ENCODE measurements around the gene SEPTIN3.

The SEPTIN3 gene

DNA sequence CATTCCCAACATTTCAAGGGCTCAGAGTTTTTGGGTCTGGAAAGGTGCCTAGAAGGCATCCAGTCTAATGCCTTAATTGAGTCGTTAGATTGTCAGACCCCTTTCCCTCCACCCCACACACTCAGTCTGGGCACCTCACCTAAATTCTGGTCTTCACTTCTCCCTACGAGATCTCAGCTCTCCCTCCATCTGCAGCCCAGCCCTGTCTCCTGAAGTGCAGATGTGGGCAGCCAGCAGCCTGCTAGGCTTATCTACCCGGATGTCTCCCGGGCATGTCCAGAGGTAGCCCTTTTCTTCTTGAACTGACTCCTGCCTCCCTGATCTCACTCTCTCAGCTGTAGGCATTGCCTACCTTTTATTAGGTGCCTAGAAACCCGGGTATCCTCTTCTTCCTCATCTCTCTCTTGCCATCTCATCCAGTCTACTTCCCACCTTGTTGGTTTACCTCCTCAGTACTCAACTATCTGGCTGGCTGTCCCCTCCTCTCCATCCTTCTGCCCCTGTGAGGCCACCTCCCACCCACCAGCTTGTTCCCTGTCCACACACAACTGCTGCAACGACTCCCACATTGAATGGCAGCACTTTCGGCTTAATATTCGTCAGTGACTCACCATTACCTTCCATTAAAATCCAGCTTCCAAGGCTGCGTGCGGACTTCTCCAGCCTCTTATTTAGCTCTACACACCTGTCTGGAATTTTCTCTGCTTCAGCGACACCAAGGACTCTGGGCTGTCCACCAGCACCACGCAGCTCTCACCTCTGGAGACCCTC lies 6.2 kb downstream of the SEPTIN3 start:
- no peak overlapping the region; the same call in 1 of the 2 replicates for H3K4me3 ChIP-seq
- in situ Hi-C loops (cut with MboI; ENCODE audit: low sequenced_read_pairs) = no loop called here
- H3K9me3 ChIP-seq = no peaks in the 10 kb centered on the region
- H3K27me3 ChIP-seq (ENCODE audit: low read depth) = peaks cover 36% of the 10 kb centered on the region
- peaks cover 4% of the 10 kb centered on the region for H3K4me1 ChIP-seq
- no peak for DNase-seq (ENCODE audit: low spot score in 2 of 2)
- H3K36me3 ChIP-seq (replicated peaks) = no peaks in the 10 kb centered on the region

DNA sequence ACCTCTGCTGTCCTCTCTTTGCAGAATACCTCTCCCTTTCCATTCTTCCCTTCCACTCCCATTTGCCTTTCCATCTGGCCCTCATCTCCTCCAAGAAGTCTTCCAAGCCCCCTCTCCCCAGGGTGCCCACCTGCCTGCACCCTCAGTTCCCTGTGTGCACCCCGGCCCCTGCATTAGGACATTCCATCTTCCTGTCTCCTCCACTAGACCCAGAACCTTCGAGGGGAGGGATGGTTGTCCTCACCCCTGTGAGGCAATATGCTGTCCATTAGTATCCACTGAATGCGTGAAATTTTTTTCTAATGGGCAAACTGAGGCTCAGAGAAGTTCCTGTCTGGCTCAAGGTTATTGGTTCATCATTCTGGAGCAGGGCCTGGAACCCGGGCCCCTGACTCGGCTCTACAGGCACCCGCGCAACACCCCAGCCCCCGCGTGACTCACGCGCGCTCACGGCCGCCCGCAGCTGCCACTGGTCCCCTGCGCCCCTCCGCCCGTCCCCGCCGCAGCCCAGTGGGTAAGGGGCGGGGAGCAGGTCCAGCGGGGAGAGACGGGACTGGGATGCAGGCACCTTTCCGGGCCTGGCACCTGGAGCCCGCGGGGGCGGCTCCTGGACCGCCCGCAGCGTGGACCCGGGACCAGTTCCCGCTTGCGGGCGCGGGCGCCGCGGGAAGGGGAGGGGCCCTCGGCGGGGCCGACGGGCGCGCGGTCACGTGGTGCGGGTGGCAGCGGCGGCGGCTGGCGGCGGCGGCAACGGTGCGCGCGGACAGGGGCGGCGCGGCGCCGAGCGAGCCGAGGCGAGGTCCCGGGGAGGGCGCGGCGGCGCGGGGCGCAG lies 7.0 kb downstream of the SEPTIN3 start:
- peak in 1 of 2 experiments; percentile 69 for DNase-seq (ENCODE audit: low spot score in 2 of 2)

DNA sequence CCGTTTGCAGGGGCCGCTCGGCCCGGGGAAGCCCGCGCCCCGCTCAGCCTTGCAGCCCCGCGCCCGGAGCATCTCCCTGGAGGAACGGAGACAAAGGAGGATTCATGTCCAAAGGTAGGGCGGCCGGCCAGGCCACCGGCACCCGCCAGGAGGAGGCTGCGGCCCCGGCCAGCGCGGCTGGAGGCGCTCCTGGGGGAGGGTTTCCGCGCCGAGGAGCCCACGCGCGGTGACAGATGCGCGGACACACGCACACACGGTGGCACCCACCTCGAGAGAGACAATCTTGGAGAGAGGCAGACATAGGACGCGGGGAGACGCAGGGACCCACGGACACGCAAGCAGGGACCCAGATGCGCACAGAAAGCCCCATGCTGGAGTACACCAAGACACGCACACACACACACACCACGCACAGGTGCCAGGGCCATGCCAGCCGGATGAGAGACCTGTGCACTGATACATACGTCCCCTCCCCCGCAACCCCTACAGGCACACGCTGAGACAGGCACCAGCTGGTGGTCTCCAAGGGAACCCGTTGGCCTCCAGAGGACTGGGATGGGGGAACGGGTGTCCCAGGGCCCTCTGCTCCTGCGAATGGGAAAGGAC lies 7.8 kb downstream of the SEPTIN3 start:
- H3K4me3 ChIP-seq = peak overlapping the region; percentile 30
- H3K36me3 ChIP-seq (replicated peaks) = no peaks in the 10 kb centered on the region
- H3K9me3 ChIP-seq = no peaks in the 10 kb centered on the region
- H3K4me1 ChIP-seq = peaks cover 4% of the 10 kb centered on the region
- DNase-seq (ENCODE audit: low spot score in 2 of 2) = peak in 1 of 2 experiments; percentile 40
- H3K27me3 ChIP-seq (ENCODE audit: low read depth) = peaks cover 30% of the 10 kb centered on the region
- in situ Hi-C loops (cut with MboI; ENCODE audit: low sequenced_read_pairs) = no loop called here

More for the DNA sequence above, 7.0 kb downstream of the SEPTIN3 start:
- Histone ChIP-seq H3K27me3 (ENCODE audit: low read depth) (peaks cover 35% of the 10 kb centered on the region), H3K9me3 (no peaks in the 10 kb centered on the region), H3K4me1 (peaks cover 4% of the 10 kb centered on the region), H3K36me3 (replicated peaks) (no peaks in the 10 kb centered on the region), H3K4me3 (peak overlapping the region; percentile 34)
- in situ Hi-C loops (cut with MboI; ENCODE audit: low sequenced_read_pairs) = no loop called here

DNA sequence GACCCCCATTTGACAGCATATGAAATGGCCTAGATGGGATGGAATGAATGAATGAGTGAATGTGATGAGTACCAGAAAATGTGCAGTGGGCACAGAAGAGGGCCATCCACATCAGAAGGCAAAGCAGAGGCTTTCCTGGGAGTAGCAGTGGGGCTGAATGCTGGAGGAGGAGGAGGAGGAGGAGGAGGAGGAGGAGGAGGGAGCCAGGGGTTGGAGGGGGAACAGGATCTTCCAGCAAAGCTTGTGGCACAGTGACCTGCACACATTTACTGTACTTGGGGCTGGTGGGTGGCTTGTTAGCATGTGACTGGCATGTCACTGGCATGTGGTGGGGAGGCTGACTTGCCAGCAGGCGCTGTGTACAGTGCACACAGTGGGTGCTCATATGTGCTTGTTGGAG lies 9.5 kb downstream of the SEPTIN3 start:
- H3K36me3 ChIP-seq (replicated peaks) = no peaks in the 10 kb centered on the region
- H3K4me3 ChIP-seq = no peak overlapping the region
- H3K27me3 ChIP-seq (ENCODE audit: low read depth) = peaks cover 28% of the 10 kb centered on the region
- peaks cover 4% of the 10 kb centered on the region for H3K4me1 ChIP-seq
- DNase-seq (ENCODE audit: low spot score in 2 of 2) = no peak
- in situ Hi-C loops (cut with MboI; ENCODE audit: low sequenced_read_pairs) = no loop called here
- H3K9me3 ChIP-seq = no peaks in the 10 kb centered on the region

DNA sequence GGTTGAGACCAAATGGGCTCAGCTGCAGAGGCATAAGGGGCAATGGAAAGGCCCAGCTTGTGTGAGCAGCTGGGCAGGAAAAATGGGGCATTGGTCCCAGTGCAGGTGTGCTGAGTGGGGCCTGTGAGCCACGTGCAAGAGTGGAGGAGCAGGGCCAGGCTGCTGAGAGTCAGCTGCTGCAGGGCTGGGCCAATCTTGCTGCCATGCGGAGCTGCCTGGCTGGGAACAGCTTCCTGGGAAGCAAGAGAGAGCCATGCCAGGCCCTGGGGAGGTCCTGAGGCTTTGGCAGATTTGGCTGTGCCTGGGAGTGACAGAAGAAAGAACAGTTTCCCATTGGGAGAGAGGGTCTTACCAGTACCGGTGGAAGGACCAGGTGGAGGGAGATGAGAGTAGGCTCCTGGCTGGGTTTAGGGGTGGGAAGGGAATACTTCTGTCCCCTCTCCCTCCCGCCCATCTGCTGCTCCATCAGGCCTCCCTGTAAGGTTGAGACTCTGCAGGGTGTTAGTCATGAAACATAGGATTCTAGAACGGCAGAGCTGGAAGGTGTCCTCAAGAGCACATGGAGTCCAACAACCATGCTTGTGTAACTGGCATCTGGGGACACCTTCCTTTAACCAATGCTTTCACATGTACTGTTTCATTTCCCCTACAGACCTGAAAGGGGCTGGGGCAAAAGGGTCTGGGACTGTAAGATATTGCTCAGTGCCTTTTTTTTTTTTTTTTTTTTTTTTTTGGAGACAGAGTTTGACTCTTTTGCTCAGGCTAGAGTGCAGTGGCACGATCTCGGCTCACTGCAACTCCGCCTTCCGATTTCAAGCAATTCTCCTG lies 10.4 kb downstream of the SEPTIN3 start:
- H3K36me3 ChIP-seq (replicated peaks) = no peaks in the 10 kb centered on the region
- DNase-seq (ENCODE audit: low spot score in 2 of 2) = no peak
- in situ Hi-C loops (cut with MboI; ENCODE audit: low sequenced_read_pairs) = no loop called here
- no peak overlapping the region for H3K4me3 ChIP-seq
- H3K27me3 ChIP-seq (ENCODE audit: low read depth) = peaks cover 24% of the 10 kb centered on the region
- H3K9me3 ChIP-seq = no peaks in the 10 kb centered on the region
- peaks cover 4% of the 10 kb centered on the region for H3K4me1 ChIP-seq

DNA sequence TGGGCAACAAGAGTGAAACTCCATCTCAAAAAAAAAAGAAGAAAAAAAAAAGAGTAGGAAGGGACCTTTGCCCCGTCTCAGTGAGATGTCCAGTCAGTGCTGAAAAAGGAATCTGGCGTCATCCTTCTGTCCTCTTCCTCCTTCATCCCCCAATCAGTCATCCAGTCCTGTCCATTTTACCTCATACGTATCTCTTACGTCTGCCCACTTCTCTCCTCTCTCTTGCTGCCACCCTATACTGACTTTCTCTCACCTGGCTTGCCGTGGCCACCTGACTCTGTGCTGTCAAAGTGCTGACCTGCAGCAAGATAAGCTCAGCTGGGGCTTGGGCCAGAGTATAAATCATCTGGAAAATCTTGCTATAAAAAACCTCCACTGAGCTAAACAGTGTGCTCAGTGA lies 13.6 kb downstream of the SEPTIN3 start:
- Histone ChIP-seq H3K27me3 (ENCODE audit: low read depth) (no peaks in the 10 kb centered on the region), H3K36me3 (replicated peaks) (no peaks in the 10 kb centered on the region), H3K9me3 (no peaks in the 10 kb centered on the region), H3K4me3 (no peak overlapping the region), H3K4me1 (no peaks in the 10 kb centered on the region)
- no peak for DNase-seq (ENCODE audit: low spot score in 2 of 2)
- in situ Hi-C loops (cut with MboI; ENCODE audit: low sequenced_read_pairs) = no loop called here

DNA sequence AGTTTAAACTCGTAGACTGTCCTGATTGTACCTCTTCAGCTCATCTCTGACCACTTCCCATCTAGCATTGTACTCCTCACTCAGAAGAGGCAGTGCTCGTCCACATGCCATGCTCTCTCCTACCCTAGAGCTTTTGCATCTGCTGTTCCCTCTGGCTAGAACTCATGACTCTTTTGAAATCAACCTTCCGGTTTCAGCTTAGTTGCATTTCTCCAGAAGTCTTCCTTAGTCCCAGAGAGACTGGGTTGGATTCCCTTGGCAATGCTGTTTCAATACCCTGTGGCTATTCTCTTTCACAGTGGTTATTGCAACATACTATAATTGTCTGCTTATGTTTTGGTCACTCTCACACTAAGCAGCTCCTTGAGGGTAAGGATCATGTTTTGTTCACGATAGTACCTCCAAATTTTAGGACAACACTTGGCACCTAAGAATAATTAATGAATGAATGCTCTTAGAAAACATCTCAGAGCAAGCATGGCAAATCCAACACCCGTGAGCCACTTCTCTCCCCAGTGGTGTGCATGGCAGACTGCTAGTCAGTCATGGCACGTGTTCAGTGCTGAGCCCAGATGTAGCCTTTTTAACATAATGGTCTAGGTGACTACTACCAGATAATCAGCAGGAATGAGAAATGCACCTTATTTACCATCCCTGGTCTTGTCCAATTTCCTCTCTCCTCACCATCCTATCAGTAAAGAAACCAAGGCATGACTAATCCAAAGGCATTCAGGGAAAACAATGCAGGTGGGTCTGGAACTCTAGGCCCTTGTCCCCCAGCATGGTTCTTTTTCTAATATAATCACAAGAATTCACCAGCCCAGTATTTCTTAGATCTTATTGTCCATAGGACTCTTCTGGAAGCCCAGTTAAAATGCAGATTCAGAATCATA lies 14.5 kb downstream of the SEPTIN3 start:
- no peak for DNase-seq (ENCODE audit: low spot score in 2 of 2)
- Histone ChIP-seq H3K27me3 (ENCODE audit: low read depth) (no peaks in the 10 kb centered on the region), H3K36me3 (replicated peaks) (no peaks in the 10 kb centered on the region), H3K4me3 (no peak overlapping the region), H3K4me1 (no peaks in the 10 kb centered on the region), H3K9me3 (no peaks in the 10 kb centered on the region)
- in situ Hi-C loops (cut with MboI; ENCODE audit: low sequenced_read_pairs) = no loop called here

DNA sequence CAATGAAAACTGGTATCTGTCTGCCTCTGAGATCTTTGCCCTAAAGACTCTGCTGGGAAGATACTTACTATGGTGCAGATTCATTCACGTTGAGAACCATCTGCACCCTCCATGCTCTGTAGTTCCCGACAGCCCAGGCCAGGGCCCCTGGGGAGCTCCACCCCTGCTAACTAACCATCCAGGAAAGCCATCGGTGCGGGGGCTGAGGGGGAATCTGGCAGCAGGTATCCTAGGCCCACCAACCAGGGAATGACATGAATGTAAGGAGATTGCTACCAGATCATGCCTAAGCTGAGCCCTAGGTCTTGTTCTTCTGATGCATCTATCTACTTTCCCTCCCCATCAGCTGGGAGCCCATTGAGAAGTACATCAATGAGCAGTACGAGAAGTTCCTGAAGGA lies 18.0 kb downstream of the SEPTIN3 start:
- Histone ChIP-seq H3K36me3 (replicated peaks) (no peaks in the 10 kb centered on the region), H3K9me3 (no peaks in the 10 kb centered on the region), H3K27me3 (ENCODE audit: low read depth) (no peaks in the 10 kb centered on the region), H3K4me3 (no peak overlapping the region), H3K4me1 (no peaks in the 10 kb centered on the region)
- in situ Hi-C loops (cut with MboI; ENCODE audit: low sequenced_read_pairs) = no loop called here
- DNase-seq (ENCODE audit: low spot score in 2 of 2) = no peak

DNA sequence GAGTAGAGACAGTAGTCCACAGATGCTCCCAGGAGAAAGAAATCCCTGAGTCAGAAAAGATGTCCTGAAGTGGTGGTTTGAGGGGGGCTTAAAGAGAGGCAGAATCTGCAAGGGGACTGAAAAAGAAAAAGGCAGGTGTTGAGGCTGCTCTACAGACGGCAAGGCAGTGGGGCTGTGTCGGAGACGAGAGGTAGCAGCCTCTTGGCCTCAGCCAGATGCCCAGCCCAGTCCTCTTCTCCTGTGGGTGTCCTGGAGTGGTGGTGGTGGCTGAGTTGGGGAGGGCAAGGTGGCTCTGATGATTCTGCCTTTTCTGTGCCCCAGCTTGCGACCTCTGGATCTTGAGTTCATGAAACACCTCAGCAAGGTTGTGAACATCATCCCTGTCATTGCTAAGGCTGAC lies 20.0 kb downstream of the SEPTIN3 start:
- in situ Hi-C loops (cut with MboI; ENCODE audit: low sequenced_read_pairs) = no loop called here
- Histone ChIP-seq H3K9me3 (no peaks in the 10 kb centered on the region), H3K4me3 (no peak overlapping the region), H3K36me3 (replicated peaks) (no peaks in the 10 kb centered on the region), H3K27me3 (ENCODE audit: low read depth) (no peaks in the 10 kb centered on the region), H3K4me1 (no peaks in the 10 kb centered on the region)
- DNase-seq (ENCODE audit: low spot score in 2 of 2) = no peak

DNA sequence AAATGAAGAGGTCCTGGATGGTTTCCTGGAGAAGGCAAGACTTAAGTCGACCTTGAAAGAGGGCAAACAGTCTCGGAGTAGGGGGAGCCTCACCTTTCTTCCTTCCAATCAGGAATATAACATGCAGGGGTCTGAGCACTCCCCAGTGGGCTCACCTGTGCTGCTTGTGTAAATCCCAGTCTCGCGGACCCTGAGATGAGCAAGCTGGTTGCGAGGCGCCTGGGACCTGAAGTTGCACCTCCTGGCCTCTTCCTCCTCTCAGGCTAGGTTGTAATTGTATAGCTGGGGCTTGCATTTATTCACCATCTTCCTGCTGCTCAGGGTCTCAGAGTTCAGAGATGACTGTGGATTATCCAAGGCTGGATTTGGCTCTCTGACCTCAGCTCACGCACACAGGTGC lies 21.9 kb downstream of the SEPTIN3 start:
- Histone ChIP-seq H3K27me3 (ENCODE audit: low read depth) (no peaks in the 10 kb centered on the region), H3K4me3 (no peak overlapping the region), H3K4me1 (no peaks in the 10 kb centered on the region), H3K36me3 (replicated peaks) (no peaks in the 10 kb centered on the region), H3K9me3 (no peaks in the 10 kb centered on the region)
- no peak for DNase-seq (ENCODE audit: low spot score in 2 of 2)
- in situ Hi-C loops (cut with MboI; ENCODE audit: low sequenced_read_pairs) = no loop called here

DNA sequence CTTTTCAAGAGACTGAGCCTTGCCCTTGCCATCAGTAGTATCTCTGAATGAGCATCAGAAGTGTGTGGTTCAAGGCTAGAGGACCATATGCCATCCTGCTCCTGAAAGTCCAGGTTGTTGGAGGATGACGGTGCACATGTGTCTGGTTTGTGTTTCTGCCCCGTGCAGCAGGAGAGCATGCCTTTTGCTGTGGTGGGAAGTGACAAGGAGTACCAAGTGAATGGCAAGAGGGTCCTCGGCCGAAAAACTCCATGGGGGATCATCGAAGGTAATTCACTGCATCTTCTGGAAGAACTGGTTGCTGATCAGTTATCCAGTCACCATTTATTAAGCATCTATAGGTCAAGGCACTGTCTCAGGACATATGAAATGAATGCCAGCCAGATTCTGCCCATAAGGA lies 23.3 kb downstream of the SEPTIN3 start:
- H3K4me1 ChIP-seq = no peaks in the 10 kb centered on the region
- no peaks in the 10 kb centered on the region for H3K9me3 ChIP-seq
- H3K27me3 ChIP-seq (ENCODE audit: low read depth) = no peaks in the 10 kb centered on the region
- no peak for DNase-seq (ENCODE audit: low spot score in 2 of 2)
- H3K4me3 ChIP-seq = no peak overlapping the region
- no peaks in the 10 kb centered on the region for H3K36me3 ChIP-seq (replicated peaks)
- in situ Hi-C loops (cut with MboI; ENCODE audit: low sequenced_read_pairs) = no loop called here

DNA sequence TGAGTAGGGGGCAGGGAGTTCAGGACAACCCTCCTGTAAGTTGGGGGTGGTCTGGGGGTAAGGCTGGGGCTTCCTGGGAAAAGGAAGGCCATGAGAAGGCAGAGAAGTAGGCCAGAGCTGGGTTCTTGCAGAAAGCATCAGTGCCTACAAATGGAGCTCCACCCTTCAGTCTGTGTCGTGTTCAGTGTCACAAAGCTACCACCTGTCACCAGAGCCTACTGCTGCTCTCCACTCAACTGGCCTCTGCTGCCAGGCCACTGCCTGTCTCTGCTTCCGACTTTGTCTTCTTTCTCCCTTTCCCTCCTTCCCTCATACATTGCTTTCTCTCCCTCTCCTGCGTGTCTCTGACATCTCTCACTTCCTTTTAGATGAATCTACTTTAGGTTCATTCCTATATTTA lies 26.0 kb downstream of the SEPTIN3 start:
- no peak for DNase-seq (ENCODE audit: low spot score in 2 of 2)
- in situ Hi-C loops (cut with MboI; ENCODE audit: low sequenced_read_pairs) = no loop called here
- H3K36me3 ChIP-seq (replicated peaks) = no peaks in the 10 kb centered on the region
- H3K27me3 ChIP-seq (ENCODE audit: low read depth) = no peaks in the 10 kb centered on the region
- no peaks in the 10 kb centered on the region for H3K9me3 ChIP-seq
- no peak overlapping the region for H3K4me3 ChIP-seq
- H3K4me1 ChIP-seq = no peaks in the 10 kb centered on the region

DNA sequence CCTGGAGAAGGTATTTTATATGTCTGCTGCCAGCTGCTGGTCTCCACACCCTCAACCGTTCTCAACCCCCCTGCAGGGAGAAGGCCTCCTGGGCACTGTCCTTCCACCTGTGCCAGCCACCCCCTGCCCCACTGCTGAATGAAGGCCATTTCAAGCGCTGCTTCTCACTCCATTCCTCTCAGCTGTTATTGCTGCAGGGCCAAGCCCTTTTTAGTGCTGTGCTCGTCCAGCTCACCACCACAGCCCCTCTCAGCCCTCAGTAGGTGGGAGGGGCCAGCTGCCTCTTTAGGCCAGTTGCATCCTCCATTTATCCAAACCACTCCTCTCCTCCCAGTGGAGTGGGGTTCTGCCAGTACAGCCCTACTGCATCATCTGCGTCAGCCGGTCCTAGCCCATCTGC lies 27.6 kb downstream of the SEPTIN3 start:
- no peaks in the 10 kb centered on the region for H3K4me1 ChIP-seq
- no peaks in the 10 kb centered on the region for H3K36me3 ChIP-seq (replicated peaks)
- DNase-seq (ENCODE audit: low spot score in 2 of 2) = no peak
- H3K9me3 ChIP-seq = no peaks in the 10 kb centered on the region
- no peak overlapping the region for H3K4me3 ChIP-seq
- in situ Hi-C loops (cut with MboI; ENCODE audit: low sequenced_read_pairs) = no loop called here
- H3K27me3 ChIP-seq (ENCODE audit: low read depth) = no peaks in the 10 kb centered on the region

Measured in HAP-1 (cell line).